AG20443 (cell line): ENCODE measurements around the gene DNLZ.
"Not testable (repeated sequence)": the region's sequence is repeated elsewhere in the genome, so short reads cannot be mapped to it uniquely, and the experiment has no call there.

ENCODE experiments used
- DNase-seq: peaks from one replicate; pipeline ENCODE4 v3.0.0; 2012; ENCODE audit warnings: low spot score, mixed read lengths

DNLZ gene

GRCh38 chr9:136363106-136363948 is at the start of gene DNLZ:
Gene DNLZ, minus strand, starts transcription at chr9:136363744. Its CDS starts 30 bp downstream, at chr9:136363714.
- DNase-seq, result peak; percentile 99

DNA sequence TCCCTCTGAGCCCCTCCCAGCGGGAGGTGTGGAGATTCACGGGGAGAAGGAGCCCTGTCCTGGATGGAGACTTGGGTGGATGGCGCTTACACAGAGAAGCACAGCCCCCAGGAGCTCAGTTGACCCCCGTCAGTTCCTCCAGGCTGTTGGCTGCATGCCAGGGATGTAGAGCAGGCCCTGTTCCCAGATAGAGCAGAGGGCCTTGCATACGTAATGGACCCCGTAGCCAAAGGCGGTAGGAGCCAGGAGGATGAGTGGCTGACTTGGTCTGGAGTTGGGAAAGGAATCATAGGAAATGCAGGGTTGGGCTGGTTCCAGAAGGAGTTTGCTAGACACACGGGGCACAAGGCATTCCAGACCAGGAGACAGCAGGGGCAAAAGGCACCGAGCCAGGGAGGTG is 49.4 kb upstream of the DNLZ start:
- no peak for DNase-seq

DNA sequence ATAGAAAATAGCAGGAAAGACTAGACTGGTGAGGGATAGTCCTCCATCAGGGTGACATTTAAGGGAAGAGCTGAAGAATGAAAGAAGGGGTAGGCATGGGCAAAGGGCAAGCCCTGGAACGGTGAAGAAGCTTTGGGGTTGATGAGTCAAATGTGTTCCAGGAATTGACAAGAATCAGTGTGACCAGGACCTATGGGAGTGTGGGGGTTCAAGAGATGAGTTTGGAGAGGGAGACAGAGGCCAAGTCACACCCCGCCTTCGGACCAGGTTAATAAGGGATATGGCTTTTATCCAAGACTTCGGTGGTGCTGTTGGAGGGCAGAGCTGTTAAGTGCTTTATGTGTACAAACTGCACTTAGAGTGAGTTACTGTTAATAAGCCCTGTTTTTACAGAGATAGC is 47.8 kb upstream of the DNLZ start:
- no peak for DNase-seq

DNA sequence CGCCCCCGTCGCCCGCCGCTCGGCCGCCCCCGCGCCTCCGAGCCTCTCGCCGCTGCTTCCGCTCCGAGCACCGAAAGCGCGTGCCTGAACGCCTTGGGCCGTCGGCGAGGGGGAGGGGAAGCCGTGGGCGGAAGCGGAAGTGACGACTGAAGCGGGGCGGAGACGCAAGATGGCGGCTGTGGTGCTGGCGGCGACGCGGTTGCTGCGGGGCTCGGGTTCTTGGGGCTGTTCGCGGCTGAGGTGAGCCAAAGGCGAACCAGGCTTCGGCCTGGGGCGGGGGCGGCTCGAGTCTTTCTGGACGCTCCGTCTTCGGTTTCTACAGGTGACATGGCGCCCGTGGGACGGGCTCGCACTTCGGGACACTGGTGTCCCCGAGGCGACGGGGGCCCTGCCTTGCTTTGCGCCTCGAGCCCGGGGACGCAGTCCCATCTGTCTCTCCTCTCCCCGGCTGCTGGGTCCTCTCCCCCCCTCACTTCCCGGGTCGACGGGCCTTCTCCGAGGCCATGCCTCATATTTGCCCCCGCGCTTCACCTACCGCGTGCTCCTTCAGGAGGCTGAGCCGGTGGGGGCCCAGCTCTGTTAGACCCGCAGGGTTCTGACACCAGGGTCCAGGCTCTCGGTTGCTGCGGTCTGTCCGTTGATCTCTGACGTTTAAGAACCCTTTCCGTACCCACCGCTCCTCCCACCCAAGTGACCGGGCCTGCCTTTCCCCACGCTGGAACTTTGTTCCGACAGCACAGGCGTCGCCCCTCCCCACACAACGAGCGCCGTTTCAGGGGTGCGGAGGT is 47.1 kb upstream of the DNLZ start, which contains the start of the genes ENTR1 and PMPCA:
TSS of gene ENTR1 (minus strand) at position 115 of the 788 bp plus-strand sequence. CDS start 217 bp downstream, outside the sequence.
TSS of gene PMPCA (plus strand) at position 159 of the 788 bp plus-strand sequence. CDS start at position 170, 11 bp downstream.
- DNase-seq, result peak; percentile 99

DNA sequence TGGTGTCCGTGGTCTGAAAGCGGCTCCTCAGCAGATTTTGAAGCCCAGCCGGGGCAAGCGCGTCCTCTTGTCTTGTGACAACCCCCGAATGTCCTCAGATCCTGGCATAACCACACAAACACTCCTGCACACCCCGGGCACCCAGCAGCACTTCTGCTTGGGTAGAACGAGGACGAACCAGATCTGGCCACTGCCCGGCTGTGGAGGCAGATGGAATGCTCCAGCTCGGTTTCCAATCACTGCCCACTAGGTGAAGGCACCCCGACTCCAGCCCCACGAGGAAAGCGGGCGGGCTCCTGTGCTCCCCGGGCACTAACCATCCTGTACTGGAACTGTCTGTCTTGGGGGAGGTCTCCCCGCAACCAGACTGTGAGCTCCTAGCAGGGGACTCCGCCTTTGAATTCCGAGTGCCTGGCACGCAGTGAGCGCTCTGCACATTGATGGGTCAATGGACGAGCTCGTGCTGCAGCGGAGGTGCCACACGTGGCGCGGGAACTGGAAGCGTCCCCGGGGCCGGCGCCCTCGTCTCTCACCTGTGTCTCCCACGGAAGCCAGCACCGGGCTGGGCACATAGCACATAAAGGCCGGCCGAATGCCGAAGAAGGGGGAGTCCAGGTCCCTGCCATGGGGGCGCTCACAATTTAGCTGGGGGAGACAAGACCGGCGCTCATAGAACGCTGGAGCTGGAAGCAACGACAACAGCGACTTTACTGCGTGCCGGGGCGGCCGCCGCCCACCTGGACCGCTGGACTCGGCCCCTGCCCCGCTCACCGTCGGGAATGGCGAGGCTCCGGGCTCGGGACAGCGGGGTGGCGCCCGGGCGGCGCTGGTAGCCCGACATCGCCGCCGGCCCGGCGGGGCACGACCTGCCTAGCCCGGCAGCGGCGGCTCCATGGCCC is 46.3 kb upstream of the DNLZ start:
- peak; percentile 78 for DNase-seq

DNA sequence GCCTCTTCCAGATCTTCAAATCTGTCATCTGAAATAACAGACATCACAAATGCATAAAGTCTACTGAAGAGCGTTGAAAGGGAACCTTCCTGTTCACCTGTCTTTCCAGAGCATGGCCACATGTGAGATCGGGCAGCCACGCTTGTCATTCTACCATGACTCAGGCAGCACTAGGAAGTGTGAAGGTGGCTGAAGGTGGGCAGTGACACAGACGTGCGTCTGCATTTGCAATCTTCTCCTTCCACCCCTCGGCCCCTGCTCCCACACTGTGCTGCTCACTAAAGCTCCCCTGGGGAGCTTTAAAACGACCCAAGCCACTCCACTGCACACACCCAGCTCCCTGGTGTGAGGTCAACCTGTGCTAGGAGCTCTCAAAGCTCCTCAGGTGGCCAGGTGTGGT is 44.4 kb upstream of the DNLZ start:
- DNase-seq, result no peak

- DNase-seq, result not testable (repeated sequence)
Measured at GRCh38 chr9:136407061-136407460, 43.5 kb upstream of the DNLZ start.

GRCh38 chr9:136405904-136406303 is 42.4 kb upstream of the DNLZ start:
- not testable (repeated sequence) for DNase-seq

GRCh38 chr9:136405481-136405880 is 41.9 kb upstream of the DNLZ start:
- no peak for DNase-seq

DNA sequence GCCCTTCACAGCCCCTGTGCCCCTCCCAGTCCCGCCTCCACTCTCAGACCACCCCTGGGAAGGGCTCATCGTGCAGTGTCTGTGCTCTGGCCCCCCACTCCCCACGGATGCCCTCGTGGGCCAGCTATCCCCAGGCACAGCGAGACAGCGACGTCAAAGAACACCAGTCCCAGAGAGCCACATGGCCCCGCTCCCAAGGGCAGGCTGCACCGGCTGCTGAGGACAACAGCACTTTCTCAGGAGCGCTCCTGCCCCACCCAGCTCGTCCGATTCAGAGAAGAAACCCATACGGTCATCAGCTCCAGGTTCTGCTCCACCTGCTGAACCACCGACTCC is 41.2 kb upstream of the DNLZ start:
- DNase-seq, result no peak

DNA sequence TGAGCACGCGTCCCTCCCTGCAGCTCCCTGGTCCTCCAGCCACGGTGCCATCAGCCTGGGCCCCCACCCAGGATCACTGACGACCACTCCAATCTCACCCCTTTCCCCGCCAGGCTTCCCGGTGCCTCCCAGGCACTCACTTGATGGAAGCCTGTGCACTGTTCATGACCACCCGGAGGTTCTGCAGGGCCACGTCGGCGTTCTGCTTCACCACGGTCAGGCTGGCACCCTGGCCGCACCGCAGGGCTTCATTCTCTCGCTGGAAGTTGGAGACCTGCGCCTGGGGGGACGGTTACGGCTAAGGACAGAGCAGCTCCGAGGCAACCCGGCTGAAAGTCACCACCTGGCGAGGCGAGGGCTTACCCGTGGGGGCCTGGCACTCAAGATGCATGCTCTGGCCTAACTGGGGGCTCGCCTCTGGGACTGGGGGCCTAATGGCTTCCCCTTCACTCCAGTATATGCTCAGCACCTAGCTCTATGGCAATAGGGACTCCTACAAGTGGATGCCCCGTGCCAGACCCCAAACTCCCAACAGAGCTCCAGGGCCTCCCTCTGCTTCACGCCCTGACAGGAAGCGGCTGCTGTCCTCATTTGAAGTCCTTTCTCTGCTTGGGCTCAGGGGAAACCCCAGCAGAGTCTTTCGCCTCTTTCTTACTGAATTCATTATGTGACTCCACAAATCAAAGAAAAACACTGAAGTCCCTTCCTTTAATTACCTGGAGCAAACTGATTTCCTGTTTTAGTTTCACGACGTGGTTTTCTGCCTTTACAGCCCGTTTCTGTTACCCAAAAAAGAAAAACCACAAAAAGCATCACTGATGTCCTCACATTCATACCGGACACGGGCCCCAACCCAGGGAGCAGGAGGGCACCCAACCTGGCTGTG is 40.6 kb upstream of the DNLZ start:
- no peak for DNase-seq

GRCh38 chr9:136403538-136403914 is 40.0 kb upstream of the DNLZ start:
- DNase-seq, result no peak

DNA sequence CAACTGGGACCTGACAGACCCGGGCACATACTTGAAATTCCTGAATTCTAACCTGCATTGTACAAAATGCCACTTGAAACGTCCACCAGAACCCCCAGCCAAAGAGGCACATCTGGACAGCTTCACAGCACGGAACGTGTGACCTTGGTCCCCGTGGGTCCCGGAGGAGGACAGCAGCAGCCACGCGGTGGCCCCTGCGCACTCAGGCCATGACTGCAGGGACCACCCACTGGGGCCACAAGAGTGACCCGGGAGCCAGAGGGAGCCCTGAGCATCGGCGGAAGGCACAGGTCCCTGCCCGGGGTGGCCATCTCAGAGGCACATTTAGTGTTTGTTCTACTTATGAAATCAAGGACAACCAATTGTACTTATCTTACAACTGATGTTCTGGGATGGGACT is 38.5 kb upstream of the DNLZ start:
- no peak for DNase-seq

DNA sequence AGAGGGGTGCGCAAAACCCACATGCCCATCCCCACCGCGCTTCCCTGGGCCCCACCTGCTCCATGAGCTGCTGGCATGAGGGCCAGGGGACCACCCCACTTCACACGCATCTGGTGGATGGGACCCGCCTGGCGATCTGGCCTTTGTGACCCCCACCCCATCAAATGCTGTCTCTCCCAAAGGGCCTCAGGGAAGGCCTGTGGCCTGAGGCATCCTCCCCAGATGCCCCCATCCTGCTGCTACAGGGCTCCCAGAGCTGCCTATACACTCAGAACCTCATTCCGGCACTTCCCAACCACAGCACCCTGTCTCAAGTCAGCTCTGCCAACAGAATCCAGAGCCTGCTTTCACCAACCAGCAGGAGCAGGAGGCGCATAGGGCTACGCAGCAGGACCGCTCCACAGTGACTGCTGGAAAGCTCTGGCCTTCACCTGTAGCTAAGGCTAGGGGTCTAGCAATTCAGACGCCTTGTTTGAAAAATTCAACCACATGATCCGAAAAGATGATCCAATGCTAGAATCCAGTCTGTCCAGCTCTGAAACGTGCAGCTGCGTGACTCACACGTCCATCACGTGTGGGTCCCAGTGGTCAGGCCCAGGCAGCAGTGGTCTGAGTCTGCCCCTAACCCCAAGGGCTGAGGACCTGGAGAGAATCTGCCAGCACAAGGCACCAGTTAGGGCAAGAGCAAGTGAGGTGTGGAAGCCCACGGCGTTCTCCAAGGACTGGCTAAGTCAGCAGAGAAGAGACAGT is 37.8 kb upstream of the DNLZ start:
- DNase-seq, result no peak

GRCh38 chr9:136400038-136400834 is 36.7 kb upstream of the DNLZ start, which contains the start of gene SNAPC4:
Gene SNAPC4, minus strand, starts transcription at chr9:136400170. Its CDS starts 1,742 bp downstream, at chr9:136398428.
- DNase-seq, result peak; percentile 98

- peak; percentile 69 for DNase-seq
Measured at GRCh38 chr9:136399176-136400037, 35.9 kb upstream of the DNLZ start.

DNA sequence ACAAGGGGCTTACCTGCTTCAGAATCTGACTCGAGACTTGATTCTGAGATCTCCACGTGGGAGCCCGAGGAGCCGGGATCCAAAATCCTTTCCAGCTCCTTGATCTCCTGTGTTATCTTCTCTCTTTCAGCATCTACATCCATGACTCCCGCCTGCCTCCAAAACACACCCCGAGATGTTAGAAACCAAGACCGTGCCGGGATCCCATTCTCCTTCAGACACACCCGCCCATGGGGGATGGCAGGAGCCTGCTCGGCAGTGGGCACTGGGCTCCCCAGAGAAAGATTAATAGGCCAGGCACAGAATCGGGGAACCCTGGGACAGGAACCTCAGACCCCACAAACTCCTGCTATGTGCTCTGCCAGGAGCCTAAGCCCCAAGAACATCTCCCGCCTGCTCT is 34.7 kb upstream of the DNLZ start:
- DNase-seq, result no peak

GRCh38 chr9:136397643-136398042 is 34.1 kb upstream of the DNLZ start:
- no peak for DNase-seq

DNA sequence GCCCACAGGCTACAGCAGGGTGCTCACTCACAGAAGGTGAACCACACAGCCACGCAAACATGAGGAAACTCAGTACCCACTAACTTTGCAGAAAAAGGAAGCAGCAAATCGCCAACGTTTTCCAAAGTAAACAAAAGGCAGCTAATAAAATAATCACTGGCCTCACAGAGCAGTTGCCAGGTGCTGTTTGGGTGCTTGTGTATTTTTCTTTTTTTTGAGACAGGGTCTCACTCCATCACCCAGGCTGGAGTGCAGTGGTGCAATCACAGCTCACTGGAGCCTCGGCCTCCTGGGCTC is 32.6 kb upstream of the DNLZ start:
- no peak for DNase-seq
